Measurements from ENCODE around the gene PMP22. TPM values are rescaled to one million over a fixed set of nuclear protein-coding genes. Genes with fewer than 3 reads are reported as not detected.

PMP22 gene
- polyA plus RNA-seq, 1 donor from 2014 or later = not detected

GRCh38 chr17:15269087-15269779, 4.1 kb upstream of the PMP22 start:
- H3K27me3 ChIP-seq (ENCODE audit: insufficient read depth, low read depth, low read length) = peaks cover 11% of the 10 kb centered on the region
- no peak overlapping the region for H3K27ac ChIP-seq (ENCODE audit: low read length)

GRCh38 chr17:15268461-15268860, 3.3 kb upstream of the PMP22 start:
- Histone ChIP-seq H3K9ac (ENCODE audit: low read length) (no peak overlapping the region), H3K79me2 (replicated peaks; ENCODE audit: insufficient read depth, low read length) (no peaks in the 10 kb centered on the region), H3K27me3 (ENCODE audit: insufficient read depth, low read depth, low read length) (peaks cover 18% of the 10 kb centered on the region), H3K9me3 (ENCODE audit: low read length) (no peaks in the 10 kb centered on the region), H4K20me1 (ENCODE audit: insufficient read depth) (no peaks in the 10 kb centered on the region), H3K4me2 (ENCODE audit: low read length) (no peak overlapping the region), H3K36me3 (ENCODE audit: insufficient read depth, low read length) (no peaks in the 10 kb centered on the region), H3K9me2 (ENCODE audit: insufficient read depth, low read length) (no peaks in the 10 kb centered on the region), H2AFZ (ENCODE audit: low read depth, low read length) (no peak overlapping the region), H3K27ac (ENCODE audit: low read length) (no peak overlapping the region), H3K4me3 (ENCODE audit: low read length) (no peak overlapping the region), H3F3A (ENCODE audit: insufficient read depth, low read length, poor library complexity, severe bottlenecking) (no peaks in the 10 kb centered on the region)
- TF ChIP-seq MXI1 (conservative IDR thresholded peaks at IDR 0.05; ENCODE audit: poor library complexity, severe bottlenecking) = no peak
- no peak for TF ChIP-seq REST (IDR thresholded peaks at IDR 0.05; ENCODE audit: borderline replicate concordance)
- TF ChIP-seq EZH2 (IDR thresholded peaks at IDR 0.05; ENCODE audit: borderline replicate concordance, insufficient read depth, low read length, poor library complexity, severe bottlenecking) = no peak
- no peak for TF ChIP-seq POLR2AphosphoS5 (IDR thresholded peaks at IDR 0.05)
- TF ChIP-seq EP300 (conservative IDR thresholded peaks at IDR 0.05; ENCODE audit: poor library complexity, severe bottlenecking) = no peak
- TF ChIP-seq RAD21 (conservative IDR thresholded peaks at IDR 0.05) = no peak
- no peak for TF ChIP-seq SMC3 (conservative IDR thresholded peaks at IDR 0.05; ENCODE audit: poor library complexity)
- no peak for TF ChIP-seq TAF1 (IDR thresholded peaks at IDR 0.05; ENCODE audit: low read depth)

More at GRCh38 chr17:15269087-15269779, 4.1 kb upstream of the PMP22 start:
- Histone ChIP-seq H2AFZ (ENCODE audit: low read depth, low read length) (no peak overlapping the region), H3K4me2 (ENCODE audit: low read length) (no peak overlapping the region), H3K9ac (ENCODE audit: low read length) (no peak overlapping the region), H3K79me2 (replicated peaks; ENCODE audit: insufficient read depth, low read length) (no peaks in the 10 kb centered on the region), H3K9me2 (ENCODE audit: insufficient read depth, low read length) (no peaks in the 10 kb centered on the region), H3F3A (ENCODE audit: insufficient read depth, low read length, poor library complexity, severe bottlenecking) (no peaks in the 10 kb centered on the region), H3K4me3 (ENCODE audit: low read length) (no peak overlapping the region), H4K20me1 (ENCODE audit: insufficient read depth) (no peaks in the 10 kb centered on the region), H3K9me3 (ENCODE audit: low read length) (no peaks in the 10 kb centered on the region), H3K36me3 (ENCODE audit: insufficient read depth, low read length) (no peaks in the 10 kb centered on the region)
- TF ChIP-seq EZH2 (IDR thresholded peaks at IDR 0.05; ENCODE audit: borderline replicate concordance, insufficient read depth, low read length, poor library complexity, severe bottlenecking) = no peak
- no peak for TF ChIP-seq CTCF (IDR thresholded peaks at IDR 0.05; ENCODE audit: poor library complexity, severe bottlenecking)
- TF ChIP-seq REST (IDR thresholded peaks at IDR 0.05; ENCODE audit: borderline replicate concordance) = no peak
- TF ChIP-seq TAF1 (IDR thresholded peaks at IDR 0.05; ENCODE audit: low read depth) = no peak
- TF ChIP-seq EP300 (conservative IDR thresholded peaks at IDR 0.05; ENCODE audit: poor library complexity, severe bottlenecking) = no peak
- no peak for TF ChIP-seq POLR2AphosphoS5 (IDR thresholded peaks at IDR 0.05)
- TF ChIP-seq RAD21 (conservative IDR thresholded peaks at IDR 0.05) = no peak
- no peak for TF ChIP-seq MXI1 (conservative IDR thresholded peaks at IDR 0.05; ENCODE audit: poor library complexity, severe bottlenecking)
